ENCODE measurements around the gene TSPAN31.
A peak's percentile ranks its signal among the peaks of the same experiment; 100 is the strongest.

The TSPAN31 gene

DNA sequence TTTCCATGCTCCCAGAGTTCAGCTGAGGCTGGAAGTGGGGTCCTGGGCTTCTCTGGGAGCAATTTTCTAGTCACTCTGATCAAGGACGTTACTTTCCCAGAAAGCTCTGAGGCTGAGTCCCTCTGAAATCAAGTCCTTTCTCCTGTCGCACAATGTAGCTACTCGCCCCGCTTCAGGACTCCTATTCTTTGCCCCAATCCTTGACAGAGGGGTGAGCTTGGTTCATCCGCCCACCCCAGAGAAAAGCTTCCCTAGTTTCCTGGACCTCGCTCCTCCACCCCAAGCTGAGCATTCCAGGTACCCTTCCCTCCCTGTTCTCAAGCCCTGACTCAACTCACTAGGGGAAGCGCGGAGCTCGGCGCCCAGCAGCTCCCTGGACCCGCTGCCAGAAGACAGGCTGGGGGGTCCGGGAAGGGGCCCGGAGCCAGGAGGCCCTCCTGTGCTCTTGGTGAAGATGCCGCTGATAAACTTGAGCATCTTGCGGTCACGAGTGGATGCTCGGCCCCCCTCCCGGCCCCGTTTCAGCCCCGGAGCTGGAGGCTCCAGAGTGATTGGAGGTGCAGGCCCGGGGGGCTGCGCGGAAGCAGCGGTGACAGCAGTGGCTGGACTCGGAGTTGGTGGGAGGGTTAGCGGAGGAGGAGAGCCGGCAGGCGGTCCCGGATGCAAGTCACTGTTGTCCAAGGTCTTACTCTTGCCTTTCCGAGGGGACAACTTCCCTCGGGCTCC lies 7.9 kb upstream of the TSPAN31 start:
- DNase-seq: no peak

DNA sequence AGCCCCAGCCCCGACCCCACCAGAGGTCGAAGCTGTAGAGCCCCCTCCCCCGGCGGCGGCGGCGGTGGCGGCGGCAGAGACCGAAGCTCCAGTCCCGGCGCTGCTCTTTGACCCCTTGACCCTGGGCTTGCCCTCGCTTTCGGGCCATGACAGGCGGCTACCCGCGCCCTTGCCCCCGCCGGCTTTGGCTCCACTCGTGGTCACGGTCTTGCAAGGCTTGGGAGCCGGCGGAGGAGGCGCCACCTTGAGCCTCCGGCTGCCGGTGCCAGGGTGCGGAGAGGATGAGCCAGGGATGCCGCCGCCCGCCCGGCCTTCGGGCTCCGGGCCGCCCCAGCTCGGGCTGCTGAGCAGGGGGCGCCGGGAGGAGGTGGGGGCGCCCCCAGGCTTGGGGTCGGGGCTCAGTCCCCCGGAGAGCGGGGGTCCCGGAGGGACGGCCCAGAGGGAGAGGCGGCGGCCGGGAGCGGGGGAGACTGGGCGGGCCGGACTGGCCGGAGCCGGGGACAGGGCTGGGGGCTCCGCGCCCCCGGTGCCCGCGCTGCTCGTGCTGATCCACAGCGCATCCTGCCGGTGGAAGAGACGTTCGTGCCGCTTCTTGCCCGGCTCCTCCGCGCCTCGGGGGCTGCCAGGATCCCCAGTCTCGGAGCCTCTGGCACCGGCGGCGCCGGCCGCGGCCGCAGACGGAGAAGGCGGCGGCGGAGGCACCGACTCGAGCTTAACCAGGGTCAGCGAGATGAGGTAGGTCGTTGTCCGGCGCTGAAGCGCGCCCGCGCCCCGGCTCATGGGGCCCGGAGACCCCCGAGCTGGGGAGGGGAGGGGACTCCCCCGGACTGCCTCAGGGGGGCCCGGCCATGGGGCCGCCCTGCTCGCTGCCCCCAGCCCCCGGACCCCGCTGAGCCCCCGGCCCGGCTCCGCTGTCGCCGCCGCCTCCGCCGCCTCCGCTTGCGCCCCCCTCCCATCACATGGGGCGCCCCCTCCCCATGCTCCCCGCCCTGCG lies 7.1 kb upstream of the TSPAN31 start:
- DNase-seq: no peak

DNA sequence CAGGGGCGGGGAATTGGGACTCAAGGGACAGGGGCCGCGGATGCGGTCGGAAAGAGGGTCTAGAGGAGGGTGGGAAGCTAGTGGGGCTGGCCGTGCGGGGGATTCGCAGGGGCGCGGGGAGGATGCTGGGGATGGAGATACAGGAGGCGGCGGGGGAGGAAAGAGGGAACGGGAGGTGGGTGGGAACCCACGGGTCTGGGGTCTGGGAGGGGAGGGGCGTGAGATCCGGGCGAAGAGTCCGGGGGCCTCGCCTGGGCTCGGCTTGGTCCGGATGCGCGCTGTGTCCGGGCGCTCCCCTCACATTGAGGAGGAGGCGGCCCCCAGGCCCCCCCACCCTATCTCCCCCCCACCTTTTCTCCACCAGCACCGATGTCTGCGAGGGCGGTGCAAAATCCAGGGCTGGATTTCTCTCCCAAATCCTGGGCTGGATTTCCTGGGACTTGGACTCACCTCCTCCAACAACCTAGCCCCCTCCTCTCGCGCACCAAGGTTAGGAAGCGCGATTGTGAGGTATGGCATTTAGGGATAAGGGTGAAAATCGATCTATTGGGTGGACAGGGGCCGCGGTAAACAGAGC lies 6.1 kb upstream of the TSPAN31 start, which contains the start of gene AGAP2:
AGAP2 (minus strand) TSS at position 82 of the 577 bp plus-strand sequence. CDS start 496 bp downstream, outside the sequence.
- DNase-seq: no peak

DNA sequence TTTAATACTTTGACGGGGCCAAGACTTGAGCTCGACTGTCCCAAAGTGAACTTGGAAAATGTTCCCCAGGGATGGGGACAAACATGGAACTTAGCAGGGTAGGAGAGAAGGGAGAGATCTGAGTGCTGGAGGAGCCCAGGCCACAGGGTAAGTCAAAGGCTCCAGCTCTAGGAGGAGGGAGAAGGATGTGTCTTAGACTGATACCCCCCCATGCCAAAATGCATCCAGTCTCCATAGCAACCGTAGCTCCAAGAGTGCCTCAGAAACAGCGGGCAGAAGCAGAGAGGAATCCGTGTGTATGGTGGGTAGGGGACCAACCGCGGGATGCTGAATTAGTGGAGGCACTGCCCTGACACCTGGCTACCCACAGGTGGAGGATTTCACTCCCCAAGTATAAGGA lies 5.5 kb upstream of the TSPAN31 start:
- DNase-seq: no peak

DNA sequence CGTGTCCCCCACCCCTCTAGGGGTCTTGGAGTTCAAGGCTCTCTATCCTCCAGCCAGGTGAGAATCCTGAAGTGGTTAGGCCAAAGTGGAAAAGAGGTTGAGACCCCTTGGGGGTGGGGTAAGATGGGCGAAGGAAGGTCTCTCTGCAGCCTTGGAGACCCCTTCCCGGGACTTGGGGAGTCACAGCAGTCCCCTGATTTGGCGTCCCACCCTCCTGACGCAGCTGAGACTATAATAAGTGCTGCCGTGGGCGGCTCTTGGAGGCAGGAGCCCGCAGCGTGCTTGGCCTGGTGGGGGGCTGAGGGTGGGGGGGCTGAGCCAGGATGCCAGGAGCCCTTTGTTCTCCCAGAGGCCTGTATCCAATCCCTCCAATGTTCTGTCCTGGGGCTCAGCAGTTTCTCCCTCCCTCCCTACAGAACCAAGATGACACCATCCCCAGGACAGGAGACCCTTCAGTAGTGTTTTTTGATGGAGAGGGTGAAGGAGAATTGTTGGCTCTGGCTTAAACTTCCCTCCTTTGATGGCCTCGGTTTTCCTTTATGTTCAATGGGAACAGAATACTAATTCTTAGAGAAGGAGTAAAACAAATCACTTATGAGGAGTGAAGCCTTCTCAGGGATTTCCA lies 4.8 kb upstream of the TSPAN31 start:
- DNase-seq: no peak

DNA sequence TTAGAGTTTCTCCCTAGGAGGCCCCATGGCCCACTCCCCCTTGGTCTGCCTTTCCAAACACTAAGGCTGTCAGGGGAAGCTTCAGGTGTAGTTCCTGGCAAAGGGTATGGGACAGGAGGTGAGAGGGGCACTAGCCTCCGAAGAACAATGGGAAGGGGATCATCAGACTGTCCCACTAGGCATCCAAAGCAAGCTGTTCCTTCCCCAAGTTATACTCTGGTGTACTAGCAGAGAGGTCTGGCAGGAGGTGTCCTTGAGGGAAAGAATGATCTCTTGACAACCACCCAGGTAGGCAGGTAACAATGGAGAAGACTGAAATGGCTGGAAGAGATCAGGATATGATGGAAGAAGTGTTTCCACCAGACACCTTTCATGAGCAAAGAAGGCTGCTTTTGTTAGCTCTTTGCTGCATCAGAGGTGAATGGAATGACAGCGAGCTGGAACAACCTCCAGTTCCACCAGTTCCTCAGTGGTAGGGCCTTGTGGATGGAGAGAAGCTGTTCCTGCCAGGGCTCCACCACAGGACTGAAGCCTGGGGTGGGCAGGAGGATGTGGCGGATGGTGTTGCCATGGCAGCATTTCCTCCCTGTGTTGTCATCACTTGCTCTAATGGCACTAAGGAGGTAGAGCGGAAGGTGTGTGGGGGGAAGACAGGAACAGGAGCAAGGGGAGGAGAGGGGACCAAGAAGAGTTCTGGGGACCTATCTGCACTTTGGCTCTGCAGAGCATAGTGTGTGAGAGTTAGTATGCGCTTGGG lies 4.0 kb upstream of the TSPAN31 start:
- DNase-seq: peak; percentile 87

DNA sequence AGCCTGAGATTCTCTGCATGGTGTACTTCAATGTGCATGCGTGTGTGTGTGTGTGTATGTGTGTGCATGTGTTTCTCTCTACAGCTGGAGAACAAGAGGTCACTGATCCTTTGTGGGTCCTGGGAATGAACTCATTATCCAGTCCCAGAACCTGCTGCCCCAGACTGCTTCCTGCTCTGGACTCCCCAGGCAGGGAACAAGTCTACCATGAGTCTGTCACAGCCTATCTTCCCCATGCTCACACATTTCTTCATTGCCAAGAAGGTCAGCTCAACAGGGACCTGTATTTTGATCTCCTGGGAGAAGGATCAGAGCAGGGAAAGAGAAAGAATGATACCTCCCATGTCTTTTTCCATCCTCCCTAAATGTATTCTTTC lies 3.4 kb upstream of the TSPAN31 start:
- no peak for DNase-seq

DNA sequence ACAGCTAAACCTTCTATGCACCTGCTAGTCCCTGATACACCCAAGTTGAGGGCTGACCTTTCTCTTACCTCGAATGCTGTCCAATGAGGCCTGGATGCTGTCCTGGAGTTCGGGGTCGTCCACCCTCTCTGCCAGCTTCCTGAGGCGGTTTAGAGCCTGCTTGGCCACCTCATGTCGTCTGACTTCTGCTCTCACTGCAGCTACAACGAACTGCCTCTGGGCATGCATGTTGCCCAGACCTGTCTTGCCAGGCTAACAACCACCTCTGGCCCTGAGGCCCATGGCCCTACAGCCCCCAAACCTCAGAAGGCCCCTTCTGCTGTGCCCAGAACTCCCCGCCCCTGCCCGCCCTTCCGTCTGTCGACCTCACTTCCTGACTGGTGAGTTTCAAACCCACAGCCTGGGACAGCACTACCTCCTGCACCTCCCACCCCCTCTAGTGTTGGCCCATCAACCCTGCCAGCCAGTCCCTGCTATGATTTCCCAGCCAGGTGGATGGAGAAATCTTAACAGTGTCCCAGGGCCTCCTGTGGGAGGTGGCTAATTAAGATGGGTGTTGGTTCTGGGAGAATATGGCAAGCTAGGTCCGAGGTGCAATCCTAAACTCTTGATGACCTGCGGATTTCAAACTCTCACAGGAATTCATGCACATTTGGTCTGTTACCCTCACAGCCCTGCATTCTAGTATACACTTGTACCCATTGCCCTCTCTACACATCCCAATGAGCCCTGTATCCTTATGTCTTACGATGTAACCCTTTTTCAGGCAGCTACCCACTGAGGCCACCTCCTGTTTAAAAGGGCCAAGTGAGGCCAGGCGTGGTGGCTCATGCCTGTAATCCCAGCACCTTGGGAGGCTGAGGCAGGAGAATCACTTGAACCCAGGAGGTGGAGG lies 2.7 kb upstream of the TSPAN31 start:
- peak; percentile 86 for DNase-seq

DNA sequence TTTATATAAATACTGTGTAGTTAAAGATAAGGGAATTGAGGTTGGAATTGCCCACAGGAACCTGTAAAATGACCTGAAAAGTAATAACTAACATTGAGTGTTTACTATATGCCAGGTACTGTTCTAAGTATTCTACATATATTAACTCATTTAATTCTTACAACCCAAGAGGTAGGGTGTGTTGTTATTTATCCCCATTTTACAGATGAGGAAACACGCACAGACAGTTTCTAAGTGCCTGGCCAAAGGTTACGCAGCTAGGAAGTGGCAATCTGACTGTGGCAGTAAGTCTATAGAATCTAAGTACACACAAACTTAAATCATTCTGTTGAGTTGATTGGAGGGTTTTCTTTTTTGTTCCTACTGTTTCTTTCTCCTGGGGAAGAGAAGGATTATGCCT lies 1.1 kb upstream of the TSPAN31 start:
- DNase-seq: no peak

DNA sequence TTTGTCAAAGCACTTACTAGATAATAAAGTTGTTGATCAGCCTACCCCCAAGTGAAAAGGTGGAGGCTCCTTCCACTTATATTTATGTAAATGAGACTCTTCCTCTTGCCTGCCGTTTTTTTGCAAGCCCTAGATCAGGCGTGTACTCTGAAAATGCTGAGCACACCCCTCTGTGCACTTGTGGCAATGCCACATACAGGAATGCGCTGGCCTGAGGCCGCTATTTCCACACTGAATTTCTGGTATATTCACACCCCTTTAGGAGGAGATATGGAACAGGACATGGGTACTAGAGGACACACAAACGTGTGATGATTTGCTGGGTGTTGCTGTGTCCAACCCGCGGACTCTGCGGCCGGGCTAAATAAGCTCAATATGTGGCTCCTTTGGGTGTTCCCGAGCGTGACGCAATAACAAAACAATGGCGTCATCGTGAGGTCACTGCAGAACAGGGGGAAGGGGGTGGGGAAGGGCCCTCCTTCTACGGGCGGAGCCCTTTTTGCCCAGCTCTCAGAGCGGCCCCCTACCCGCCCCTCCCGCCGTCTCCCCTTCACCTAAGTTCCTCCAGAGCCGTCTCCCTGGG lies 554 bp upstream of the TSPAN31 start:
- peak; percentile 66 for DNase-seq

DNA sequence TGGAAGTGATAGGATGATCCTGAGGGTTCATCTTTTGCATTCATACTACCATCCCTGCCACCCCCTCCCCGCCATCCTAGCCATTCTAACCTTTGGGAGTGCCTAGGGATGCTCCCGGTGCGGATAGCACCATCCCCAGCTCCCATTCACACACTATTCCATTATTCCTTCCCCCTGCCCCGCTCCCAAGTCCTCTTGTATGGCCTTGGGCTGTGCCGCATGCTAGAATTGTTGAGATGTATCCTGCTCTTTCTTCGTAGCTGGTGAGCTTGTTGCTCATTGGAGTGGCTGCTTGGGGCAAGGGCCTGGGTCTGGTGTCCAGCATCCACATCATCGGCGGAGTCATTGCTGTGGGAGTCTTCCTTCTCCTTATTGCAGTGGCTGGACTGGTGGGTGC lies 644 bp downstream of the TSPAN31 start:
- DNase-seq: no peak

DNA sequence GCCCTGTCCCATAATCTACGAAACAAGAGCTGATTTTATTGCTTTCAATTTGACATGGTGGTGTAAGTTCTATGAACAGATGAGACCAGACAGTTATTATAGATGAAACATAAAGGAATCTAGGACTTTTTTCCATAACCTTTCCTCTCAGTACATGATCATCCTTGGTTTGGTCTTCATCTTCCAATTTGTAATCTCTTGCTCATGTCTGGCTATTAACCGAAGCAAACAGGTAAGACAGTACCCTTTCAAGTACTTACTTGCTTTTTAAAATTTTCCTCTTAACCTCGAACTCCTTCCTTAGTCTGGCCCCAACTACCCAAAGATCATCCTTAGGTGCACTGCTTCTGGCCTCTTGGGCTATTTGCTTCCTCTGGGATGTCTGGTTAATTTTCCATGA lies 1.2 kb downstream of the TSPAN31 start:
- DNase-seq: no peak

DNA sequence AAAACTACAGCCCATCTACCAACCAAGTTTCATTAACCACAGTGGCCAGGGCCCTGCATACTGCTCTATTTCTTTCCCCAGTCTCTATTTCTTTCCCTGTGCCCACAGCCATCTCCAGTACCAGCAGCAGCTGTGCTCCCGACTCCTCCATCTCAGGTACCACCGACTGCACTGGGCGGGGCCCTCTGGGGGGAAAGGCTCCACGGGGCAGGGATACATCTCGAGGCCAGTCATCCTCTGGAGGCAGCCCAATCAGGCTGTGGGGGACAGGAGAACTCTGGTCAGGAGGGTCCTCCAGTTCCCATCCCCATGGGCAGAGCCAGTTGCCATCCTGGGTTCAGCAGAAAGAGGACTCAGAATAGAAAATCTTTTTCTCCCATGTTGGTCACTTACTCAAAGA lies 4.2 kb downstream of the TSPAN31 start:
- no peak for DNase-seq

DNA sequence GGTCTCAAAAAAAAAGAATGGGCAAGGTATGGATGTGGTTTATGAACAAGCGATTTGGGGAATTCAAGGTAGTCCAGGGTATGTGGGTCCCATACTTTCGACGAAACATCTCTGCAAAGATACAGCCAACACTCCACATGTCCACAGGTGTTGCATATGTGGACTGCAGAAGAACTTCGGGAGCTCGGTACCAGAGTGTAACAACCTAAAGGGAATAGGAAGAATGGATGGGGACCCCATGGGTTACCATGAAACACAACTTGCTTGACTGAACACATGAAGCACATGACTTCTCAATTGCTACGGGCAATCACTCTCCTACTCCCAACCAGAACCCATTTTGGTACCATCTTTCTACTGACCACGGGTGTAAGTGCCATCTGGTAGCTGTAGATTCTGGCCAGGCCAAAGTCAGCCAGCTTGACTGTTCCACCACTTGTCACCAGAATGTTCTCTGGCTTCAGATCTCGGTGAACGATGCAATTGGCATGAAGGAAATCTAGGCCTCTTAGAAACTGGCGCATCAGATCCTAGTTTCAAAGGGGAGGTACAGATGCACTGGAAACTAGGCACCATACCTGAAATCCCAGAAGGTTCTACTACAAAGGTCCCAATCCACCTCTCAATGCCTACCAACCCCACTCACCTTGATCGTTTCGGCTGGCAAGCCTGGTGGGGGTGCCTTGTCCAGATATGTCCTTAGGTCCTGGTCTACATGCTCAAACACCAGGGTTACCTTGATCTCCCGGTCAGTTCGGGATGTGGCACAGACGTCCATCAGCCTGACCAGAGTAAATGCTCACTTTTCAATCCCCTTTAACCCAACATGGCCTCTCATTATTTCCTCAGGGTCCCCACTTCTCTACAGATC lies 6.0 kb downstream of the TSPAN31 start:
- no peak for DNase-seq

DNA sequence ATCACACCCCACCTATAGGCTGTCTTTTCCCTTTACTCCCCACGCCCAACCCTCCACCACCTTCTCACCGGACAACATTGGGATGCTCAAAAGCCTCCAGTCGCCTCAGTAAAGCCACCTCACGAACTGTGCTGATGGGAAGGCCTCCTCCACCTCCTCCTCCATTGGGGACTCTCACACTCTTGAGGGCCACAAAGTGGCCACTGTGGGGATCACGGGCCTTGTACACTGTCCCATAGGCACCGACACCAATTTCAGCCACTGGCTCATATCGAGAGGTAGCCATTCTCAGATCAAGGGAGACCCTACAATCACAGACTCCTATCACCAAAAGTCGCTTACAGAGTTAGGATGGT lies 6.6 kb downstream of the TSPAN31 start:
- DNase-seq: no peak

DNA sequence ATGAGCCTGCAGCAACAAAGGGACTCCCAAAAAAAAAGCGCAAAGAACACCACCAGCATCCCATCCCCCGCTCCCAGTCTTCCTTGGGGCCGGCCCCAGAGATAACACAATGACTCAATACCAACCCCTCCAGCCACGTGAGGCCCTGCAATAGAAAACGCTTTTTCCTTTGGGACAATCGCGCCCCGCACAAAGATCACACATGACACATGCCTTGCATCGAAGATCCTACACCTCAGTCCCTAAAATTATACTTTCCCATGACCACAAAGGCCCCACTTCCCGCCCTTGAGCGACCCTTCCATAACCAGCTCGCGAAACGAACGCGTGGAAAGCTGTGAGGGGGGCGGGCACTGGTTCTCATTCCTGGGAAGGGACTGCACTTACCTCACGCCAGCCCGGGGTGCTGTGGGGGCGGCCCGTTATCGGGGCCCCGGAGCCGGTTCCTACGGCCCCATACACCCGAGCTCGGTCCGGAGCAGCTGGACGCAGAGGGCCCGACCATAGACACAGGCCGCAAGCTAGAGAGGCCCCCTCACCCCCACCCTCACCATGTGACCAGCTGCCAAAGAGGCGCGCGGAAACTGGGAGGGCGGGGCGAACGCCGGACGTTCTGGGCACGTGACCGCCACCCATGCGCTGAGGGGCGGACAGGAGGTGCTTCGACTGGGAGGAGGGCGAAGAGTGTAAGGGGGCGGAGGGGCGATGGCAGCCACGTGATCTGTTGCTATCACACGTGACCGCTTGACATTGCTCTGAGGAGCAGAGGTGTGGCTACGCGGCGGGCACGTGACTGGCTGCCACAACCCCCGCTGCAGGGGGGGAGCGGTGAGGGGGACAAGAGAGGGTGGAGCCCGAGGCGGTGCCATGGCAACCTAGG lies 7.2 kb downstream of the TSPAN31 start, which contains the start of gene CDK4:
CDK4 (minus strand) TSS at position 523 of the 880 bp plus-strand sequence. CDS start 593 bp downstream, outside the sequence.
- peak; percentile 98 for DNase-seq

DNA sequence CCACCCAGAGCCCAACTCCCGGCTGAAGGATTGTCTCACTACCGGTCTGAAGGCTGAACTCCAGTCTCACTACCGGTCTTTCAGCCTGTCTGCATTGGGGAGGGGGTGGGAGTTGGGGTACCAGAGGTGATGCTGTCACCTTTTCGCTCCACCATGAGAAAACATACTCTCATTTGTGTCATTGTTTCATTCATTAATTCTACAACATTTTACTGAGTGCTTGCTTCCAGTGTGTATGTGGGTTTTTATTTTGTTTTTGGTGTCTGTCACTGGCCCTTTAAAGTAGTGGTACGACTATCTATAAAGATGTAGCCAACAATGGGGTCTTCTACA lies 7.8 kb downstream of the TSPAN31 start:
- DNase-seq: no peak

DNA sequence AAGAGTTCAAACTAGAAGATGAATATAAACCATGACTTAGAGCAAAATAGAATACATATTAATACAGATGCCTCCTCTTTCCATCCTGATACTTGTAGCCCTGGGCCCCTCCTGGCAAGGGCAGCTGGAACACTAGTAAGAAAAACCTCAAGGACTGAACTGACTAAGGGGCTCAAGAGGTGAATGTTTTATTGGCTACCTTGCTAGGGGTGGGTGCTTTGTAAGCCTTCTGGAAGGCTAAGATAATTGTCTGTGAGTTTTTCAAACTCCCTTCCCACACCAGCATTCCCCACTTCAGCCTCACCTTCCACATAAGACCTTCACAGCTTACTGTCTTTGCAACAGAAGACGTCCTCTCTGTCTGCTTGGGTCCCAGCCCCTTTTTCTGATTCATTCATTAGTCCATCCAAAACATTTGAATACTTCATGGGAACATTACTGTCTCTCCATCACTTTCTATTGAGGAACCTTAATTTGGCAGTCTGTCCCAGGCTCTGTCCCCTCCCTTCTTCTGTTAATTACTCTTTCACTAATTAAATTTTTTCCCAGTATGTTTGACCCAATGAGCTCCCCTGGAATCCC lies 9.0 kb downstream of the TSPAN31 start:
- no peak for DNase-seq

All from CD4-positive, alpha-beta T cell treated with Interleukin-17A for 4 hours (primary cell).